Gastroesophageal sphincter (tissue), 3 donors: ENCODE data around the gene GOLT1B.

Experiments
- CTCF ChIP-seq, 4 experiments: fragments of 200-600 bp in 2 of 4; fragments of 450-650 bp in 2 of 4; sonication (generic) in 1 of 4; IDR thresholded peaks; one replicate each; pipeline ENCODE4 v1.5.1; 2017 to 2019; ENCODE audit warnings: antibody characterized with exemption in 4 of 4, mild to moderate bottlenecking in 2 of 4, moderate library complexity in 2 of 4
- EP300 ChIP-seq: sonication (generic); formaldehyde crosslinking; IDR thresholded peaks from one replicate; pipeline ENCODE4 v1.6.1; 2017; ENCODE audit warnings: antibody characterized with exemption, mild to moderate bottlenecking
- POLR2A ChIP-seq, 2 donors: fragments of 450-650 bp; IDR thresholded peaks; one replicate each; pipeline ENCODE4 v1.6.1; 2017; ENCODE audit warnings: antibody characterized with exemption in 2 of 2, mild to moderate bottlenecking in 2 of 2, moderate library complexity in 1 of 2
- POLR2AphosphoS5 ChIP-seq: sonication (generic); formaldehyde crosslinking; IDR thresholded peaks from one replicate; pipeline ENCODE4 v1.6.1; 2017; ENCODE audit warnings: antibody characterized with exemption

- TF ChIP-seq CTCF (IDR thresholded peaks at IDR 0.05) (no peak), POLR2A (IDR thresholded peaks at IDR 0.05) (no peak), POLR2AphosphoS5 (no peak), EP300 (no peak)
These were observed 15.6 kb upstream of the GOLT1B start for GRCh38 chr12:21485998-21486397.
